K562 (cell line): ENCODE data around the gene ZCCHC14. TPM values are rescaled to one million over a fixed set of nuclear protein-coding genes. Genes with fewer than 3 reads are reported as not detected.

Experiments used
- ATAC-seq: fragments of 200-7000 bp; cut with Tn5 transposase; 3 replicates; pipeline ENCODE4 v1.9.1; 2020; ENCODE audit warnings: moderate library complexity
- BruUV-seq: library from RNA; stranded (reverse); fragments of 400-500 nt; replicated peaks from 2 replicates; lab custom pipeline; 2021; lab: Mats Ljungman, UMichigan
- CTCF ChIA-PET: fragments of 300-600 bp; formaldehyde crosslinking; extraction: SDS; loops from one replicate; lab custom pipeline; 2021; ENCODE audit warnings: low intra/inter-chr PET ratio; lab: Yijun Ruan, JAX
- POLR2A ChIA-PET: fragments of 300-600, 350-650 bp; sonication (Branson Sonifier 250); formaldehyde crosslinking; extraction: SDS; loops from one replicate; lab custom pipeline; 2021; ENCODE audit warnings: antibody characterized with exemption, inconsistent platforms; lab: Yijun Ruan, JAX
- DNase-seq, 4 experiments: peaks; one replicate each; pipeline versions ENCODE4 v3.0.0 to v3.0.0-alpha.2; 2011 to 2018; ENCODE audit warnings: low spot score in 3 of 4, mixed read lengths in 3 of 4; ENCODE audit errors: extremely low read depth in 1 of 4
- FAIRE-seq: peaks from 2 replicates; lab custom pipeline; 2011; peaks lifted over from hg19 to GRCh38; lab: Jason Lieb, UNC
- H2AFZ ChIP-seq: 2 replicates; pipeline ENCODE4 v1.6.0; 2011; ENCODE audit warnings: low read depth, low read length, control low read depth, inconsistent platforms
- H3K27ac ChIP-seq: fragments of 200-600 bp; 3 replicates; pipeline ENCODE4 v1.8.0; 2011; ENCODE audit warnings: low read depth, mild to moderate bottlenecking, control low read depth, inconsistent platforms, low read length, moderate library complexity, mixed read lengths; ENCODE audit errors: extremely low read depth
- H3K27me3 ChIP-seq, 2 experiments: fragments of 300-600 bp in 1 of 2; 2 replicates in 1 of 2; 3 replicates in 1 of 2; pipeline versions ENCODE4 v1.6.0 to v1.8.0; 2011; ENCODE audit warnings: inconsistent platforms in 2 of 2, low read length in 2 of 2, mild to moderate bottlenecking in 1 of 2, mixed read lengths in 1 of 2, moderate library complexity in 1 of 2; ENCODE audit not compliant: control insufficient read depth in 2 of 2, insufficient read depth in 2 of 2
- H3K36me3 ChIP-seq: fragments of 300-600 bp; 3 replicates; pipeline ENCODE4 v1.8.0; 2011; ENCODE audit warnings: mild to moderate bottlenecking, low read length, inconsistent platforms; ENCODE audit not compliant: control insufficient read depth, insufficient read depth
- H3K4me1 ChIP-seq, 2 experiments: fragments of 200-600 bp in 1 of 2; replicated peaks in 1 of 2; 2 replicates in 1 of 2; 3 replicates in 1 of 2; pipeline versions ENCODE4 v1.5.1 to v1.8.0; 2011; ENCODE audit warnings: inconsistent platforms in 2 of 2, low read length in 2 of 2, mild to moderate bottlenecking in 1 of 2, mixed read lengths in 1 of 2, moderate library complexity in 1 of 2; ENCODE audit not compliant: control insufficient read depth in 2 of 2, insufficient read depth in 2 of 2
- H3K4me2 ChIP-seq: 2 replicates; pipeline ENCODE4 v1.6.1; 2011; ENCODE audit warnings: low read length, control low read depth, inconsistent platforms, mixed read lengths; ENCODE audit not compliant: insufficient read depth
- H3K4me3 ChIP-seq: fragments of 200-600 bp; sonication (generic), shearing (Covaris generic); 2 replicates; pipeline ENCODE4 v1.5.1; 2016; ENCODE audit warnings: control low read depth, inconsistent platforms
- H3K79me2 ChIP-seq: fragments of 200-600 bp; 3 replicates; pipeline ENCODE4 v1.8.0; 2011; ENCODE audit warnings: low read length, inconsistent platforms; ENCODE audit not compliant: control insufficient read depth, insufficient read depth
- H3K9ac ChIP-seq, 2 experiments: 2 replicates each; pipeline versions ENCODE4 v1.6.0 to v1.6.1; 2011; ENCODE audit warnings: low read depth in 2 of 2, low read length in 2 of 2, control low read depth in 1 of 2, inconsistent platforms in 1 of 2, mild to moderate bottlenecking in 1 of 2, mixed read lengths in 1 of 2; ENCODE audit not compliant: insufficient read depth in 1 of 2
- H3K9me1 ChIP-seq: one replicate; pipeline ENCODE4 v1.6.0; 2011; ENCODE audit warnings: inconsistent platforms, mild to moderate bottlenecking, low read length, moderate library complexity; ENCODE audit not compliant: control insufficient read depth, insufficient read depth
- H3K9me3 ChIP-seq: replicated peaks from 2 replicates; pipeline ENCODE4 v1.5.1; 2011; ENCODE audit warnings: low read depth, low read length, inconsistent platforms; ENCODE audit not compliant: control insufficient read depth, insufficient read depth
- H4K20me1 ChIP-seq: replicated peaks from 2 replicates; pipeline ENCODE4 v1.6.1; 2011; ENCODE audit warnings: low read length, inconsistent platforms, mixed read lengths; ENCODE audit not compliant: control insufficient read depth, insufficient read depth
- BHLHE40 ChIP-seq: IDR thresholded peaks from 2 replicates; pipeline ENCODE4 v1.6.1; 2011; ENCODE audit warnings: low read length, improper control_type of control experiment
- CBX3 ChIP-seq, 2 experiments: IDR thresholded peaks; 1 replicate in 1 of 2; 2 replicates in 1 of 2; pipeline ENCODE4 v1.6.1; 2012; ENCODE audit warnings: inconsistent platforms in 2 of 2, low read length in 2 of 2, borderline replicate concordance in 1 of 2, control low read depth in 1 of 2
- CTBP1 ChIP-seq: fragments of 450-650 bp; IDR thresholded peaks from 2 replicates; pipeline ENCODE4 v1.6.1; 2016; ENCODE audit warnings: borderline replicate concordance
- E2F4 ChIP-seq: sonication (generic); formaldehyde crosslinking; IDR thresholded peaks from 2 replicates; pipeline ENCODE4 v1.8.0; 2022; ENCODE audit warnings: mild to moderate bottlenecking, low read depth, missing genetic modification reagents
- HBP1 ChIP-seq: fragments of 450-650 bp; formaldehyde crosslinking; IDR thresholded peaks from 2 replicates; pipeline ENCODE4 v1.4.0; 2022; ENCODE audit warnings: missing genetic modification characterization
- HMG20B ChIP-seq: fragments of 250-450 bp; sonication (Bioruptor Pico); IDR thresholded peaks from 2 replicates; pipeline ENCODE4 v1.5.0; 2021; ENCODE audit warnings: mild to moderate bottlenecking
- LCOR ChIP-seq: sonication (generic); formaldehyde crosslinking; IDR thresholded peaks from 2 replicates; pipeline ENCODE4 v1.8.0; 2022; ENCODE audit warnings: mild to moderate bottlenecking, missing genetic modification reagents
- PHF21A ChIP-seq: fragments of 450-650 bp; IDR thresholded peaks from 2 replicates; pipeline ENCODE4 v1.6.1; 2017; ENCODE audit warnings: low read depth, borderline replicate concordance
- PML ChIP-seq: IDR thresholded peaks from 2 replicates; pipeline ENCODE4 v1.6.1; 2012; ENCODE audit warnings: low read length, inconsistent platforms
- TGIF2 ChIP-seq: sonication (generic); formaldehyde crosslinking; IDR thresholded peaks from 2 replicates; pipeline ENCODE4 v1.8.1; 2022; ENCODE audit warnings: mild to moderate bottlenecking, missing genetic modification reagents, moderate library complexity
- ZNF121 ChIP-seq: sonication (generic); formaldehyde crosslinking; conservative IDR thresholded peaks from 2 replicates; pipeline ENCODE4 v1.8.0; 2022; ENCODE audit warnings: missing genetic modification reagents
- ZNF175 ChIP-seq: fragments of 200-800 bp; sonication (Bioruptor generic); IDR thresholded peaks from 2 replicates; pipeline ENCODE4 v1.6.1; 2016; ENCODE audit warnings: low read depth, mild to moderate bottlenecking, missing genetic modification characterization, missing compliant biosample characterization
- ZNF197 ChIP-seq: fragments of 200-800 bp; sonication (Bioruptor generic); IDR thresholded peaks from 2 replicates; pipeline ENCODE4 v1.6.1; 2016; ENCODE audit warnings: low read depth, missing genetic modification characterization, missing compliant biosample characterization
- ZNF239 ChIP-seq: fragments of 250-450 bp; sonication (Bioruptor Pico); IDR thresholded peaks from 2 replicates; pipeline ENCODE4 v1.4.0; 2020; ENCODE audit warnings: mild to moderate bottlenecking
- ZNF408 ChIP-seq: fragments of 250-450 bp; sonication (Bioruptor Pico); IDR thresholded peaks from 2 replicates; pipeline ENCODE4 v1.4.0; 2020; ENCODE audit warnings: low read depth, mild to moderate bottlenecking, moderate library complexity
- ZNF766 ChIP-seq: fragments of 200-800 bp; sonication (Bioruptor generic); conservative IDR thresholded peaks from 2 replicates; pipeline ENCODE4 v1.6.1; 2016; ENCODE audit warnings: missing genetic modification characterization, missing compliant biosample characterization
- WGBS: fragments of 100-300 bp; shearing (Covaris generic); methylation state at CpG from one replicate; pipeline ENCODE4 v1.1.6; 2016; ENCODE audit warnings: low coverage, mixed read lengths; ENCODE audit not compliant: insufficient coverage; ENCODE audit errors: missing lambda C conversion rate; 5-methylcytosine and 5-hydroxymethylcytosine counted together
- in situ Hi-C: fragments of 300-500 bp; cut with MboI; formaldehyde crosslinking; loops from 4 replicates; pipeline ENCODE4 v1.15.0; 2018; ENCODE audit warnings: inconsistent platforms, mixed read lengths
- intact Hi-C: fragments of 100-400 bp; cut with micrococcal nuclease; formaldehyde crosslinking; loops from 2 replicates; pipeline ENCODE4 v1.14.2; 2022
- polyA plus RNA-seq, 8 experiments: library from polyadenylated mRNA; depleted of rRNA in 4 of 8; stranded (reverse) in 5 of 8; unstranded in 3 of 8; fragments of >200 nt; fragmentation: Nextera tagmentation in 2 of 8; fragmentation: Illumina TruSeq in 1 of 8; extraction: Ambion mirVana in 2 of 8; extraction: Trizol in 1 of 8; gene quantifications; 2 replicates each; pipeline versions ENCODE4 v1.2.1 to v1.2.3, GENCODE V29; 2011 to 2014; ENCODE audit warnings: inconsistent platforms in 1 of 8, missing spikeins in 1 of 8
- total RNA-seq, 7 experiments: library from RNA; depleted of rRNA in 6 of 7; stranded (reverse); fragments of >200 nt in 6 of 7; fragmentation: Illumina TruSeq in 2 of 7; extraction: Trizol in 2 of 7; gene quantifications; 2 replicates each; pipeline versions ENCODE4 v1.2.1 to v1.2.3, GENCODE V29; 2011 to 2021; ENCODE audit warnings: low replicate concordance in 1 of 7

Gene ZCCHC14
- total and polyA plus RNA-seq, 9 of the 15 experiments (the other 6 are each of a cell fraction or from before 2014, with no cell fraction given), result 1.5 to 12.4 (median 2.9) TPM

GRCh38 chr16:87538594-87538993, 45.8 kb upstream of the ZCCHC14 start:
- H3K9me3 ChIP-seq, result 0 out of 2 replicates have a peak, but pooled peaks cover 1% of the 10 kb centered on the region
- TF ChIP-seq CTBP1 (no peak), TGIF2 (CRISPR knock-in tag) (no peak), ZNF197 (CRISPR knock-in tag) (no peak), ZNF239 (no peak), HBP1 (no peak), ZNF175 (CRISPR knock-in tag) (no peak), PML (no peak), PHF21A (no peak), ZNF408 (CRISPR knock-in tag) (no peak), ZNF121 (no peak), LCOR (CRISPR knock-in tag) (no peak), HMG20B (CRISPR knock-in tag) (no peak), E2F4 (no peak), ZNF766 (no peak), CBX3 (IDR thresholded peaks at IDR 0.05; ENCODE audit: borderline replicate concordance in 1 of 2, low read length in 2 of 2) (no peak), BHLHE40 (no peak)
- no TSS peak for BruUV-seq
- no peak overlapping the region for H3K27ac ChIP-seq
- no peak overlapping the region for H3K9ac ChIP-seq
- DNase-seq, result no peak
- FAIRE-seq, result no peak
- no peaks in the 10 kb centered on the region for H3K9me1 ChIP-seq
- intact Hi-C loops, result no loop called here
- CTCF ChIA-PET, result no interaction called here
- 3% methylated on average over 11 of the region's 11 CpGs for WGBS
- no peaks in the 10 kb centered on the region for H3K79me2 ChIP-seq
- in situ Hi-C loops, result no loop called here
- H2AFZ ChIP-seq, result no peak overlapping the region
- no peak overlapping the region for H3K4me3 ChIP-seq
- ATAC-seq, result no peak
- H3K27me3 ChIP-seq, result peaks cover 67 to 88% of the 10 kb centered on the region in 2 experiments
- H4K20me1 ChIP-seq, result peaks cover 7% of the 10 kb centered on the region; the same call in 1 of the 2 replicates
- POLR2A ChIA-PET, result interaction anchor here (0.8 to 1.3 kb wide), 2 partner anchors 8 to 1703 kb away, joined by 3 read pairs; no protein-coding TSS in a partner anchor
- no peak overlapping the region for H3K4me2 ChIP-seq
- peaks cover 0 to 11% of the 10 kb centered on the region in 2 experiments; a peak in 2 of 5 replicates for H3K4me1 ChIP-seq
- no peaks in the 10 kb centered on the region for H3K36me3 ChIP-seq
